GM23338 (cell line): Measurements from ENCODE around the gene NUTM1. TPM values are rescaled to one million over a fixed set of nuclear protein-coding genes. Genes with fewer than 3 reads are reported as not detected.

ENCODE experiments used
- ATAC-seq: fragments of 200-7000 bp; cut with Tn5 transposase; 3 replicates; pipeline ENCODE4 v1.9.1; 2020
- DNase-seq: peaks from one replicate; pipeline ENCODE4 v3.0.0-alpha.2; 2015; ENCODE audit warnings: low spot score
- H2AFZ ChIP-seq: fragments of 200-600 bp; sonication (generic); 2 replicates; pipeline ENCODE4 v1.8.0; 2016; ENCODE audit warnings: antibody characterized with exemption, mild to moderate bottlenecking, moderate library complexity
- H3F3A ChIP-seq: fragments of 200-600 bp; sonication (generic); replicated peaks from 2 replicates; pipeline ENCODE4 v1.8.0; 2017; ENCODE audit warnings: antibody characterized with exemption, mixed run types, low read depth
- H3K27ac ChIP-seq: fragments of 200-600 bp; sonication (generic); 2 replicates; pipeline ENCODE4 v1.6.1; 2016; ENCODE audit warnings: low read depth
- H3K27me3 ChIP-seq: fragments of 200-600 bp; sonication (generic); 2 replicates; pipeline ENCODE4 v1.8.0; 2016; ENCODE audit warnings: mild to moderate bottlenecking, mixed run types, moderate library complexity; ENCODE audit not compliant: insufficient read depth
- H3K36me3 ChIP-seq: fragments of 200-600 bp; sonication (generic); 2 replicates; pipeline ENCODE4 v1.8.0; 2016; ENCODE audit warnings: mild to moderate bottlenecking; ENCODE audit not compliant: insufficient read depth
- H3K4me1 ChIP-seq: fragments of 200-600 bp; sonication (generic); 2 replicates; pipeline ENCODE4 v1.8.0; 2016; ENCODE audit warnings: mild to moderate bottlenecking, moderate library complexity; ENCODE audit not compliant: insufficient read depth
- H3K4me2 ChIP-seq: fragments of 200-600 bp; sonication (generic); 2 replicates; pipeline ENCODE4 v1.7.1; 2017; ENCODE audit warnings: mixed run types
- H3K4me3 ChIP-seq: fragments of 200-600 bp; sonication (generic); 2 replicates; pipeline ENCODE4 v1.6.1; 2016; ENCODE audit warnings: mixed run types
- H3K79me2 ChIP-seq: fragments of 200-600 bp; sonication (generic); replicated peaks from 2 replicates; pipeline ENCODE4 v1.8.0; 2017; ENCODE audit warnings: mild to moderate bottlenecking; ENCODE audit not compliant: insufficient read depth
- H3K9me2 ChIP-seq: fragments of 200-600 bp; sonication (generic); 2 replicates; pipeline ENCODE4 v1.8.0; 2017; ENCODE audit not compliant: insufficient read depth
- H4K20me1 ChIP-seq: fragments of 200-600 bp; sonication (generic); replicated peaks from 2 replicates; pipeline ENCODE4 v1.8.0; 2017; ENCODE audit warnings: mild to moderate bottlenecking; ENCODE audit not compliant: insufficient read depth
- H3K27ac Mint-ChIP-seq: 2 replicates; pipeline ENCODE4 v1.8.0; 2020; ENCODE audit warnings: inconsistent platforms, mild to moderate bottlenecking, moderate library complexity, mixed read lengths
- H3K27me3 Mint-ChIP-seq: 3 replicates; pipeline ENCODE4 v1.8.0; 2022; ENCODE audit warnings: low read depth, mild to moderate bottlenecking, moderate library complexity, mixed read lengths, inconsistent platforms; ENCODE audit not compliant: insufficient read depth, poor library complexity
- H3K36me3 Mint-ChIP-seq: 3 replicates; pipeline ENCODE4 v1.8.0; 2021; ENCODE audit warnings: low read depth, mild to moderate bottlenecking, inconsistent platforms, moderate library complexity, mixed read lengths
- H3K4me1 Mint-ChIP-seq: 3 replicates; pipeline ENCODE4 v1.8.0; 2020; ENCODE audit warnings: mild to moderate bottlenecking, inconsistent platforms, mixed read lengths
- H3K4me3 Mint-ChIP-seq: 3 replicates; pipeline ENCODE4 v1.8.0; 2021; ENCODE audit warnings: moderate library complexity, mild to moderate bottlenecking, inconsistent platforms, mixed read lengths
- H3K9me3 Mint-ChIP-seq: 3 replicates; pipeline ENCODE4 v1.8.0; 2020; ENCODE audit warnings: moderate library complexity, mild to moderate bottlenecking, inconsistent platforms, mixed read lengths
- POLR2AphosphoS5 ChIP-seq: IDR thresholded peaks from 2 replicates; pipeline ENCODE4 v1.6.1; 2016; ENCODE audit warnings: antibody characterized with exemption, low read depth
- REST ChIP-seq: IDR thresholded peaks from one replicate; pipeline ENCODE4 v1.6.1; 2018; ENCODE audit warnings: antibody characterized with exemption; ENCODE audit not compliant: unreplicated experiment
- ZNF331 ChIP-seq: fragments of 250-450 bp; sonication (Bioruptor Pico); IDR thresholded peaks from 2 replicates; pipeline ENCODE4 v1.5.0; 2020; ENCODE audit warnings: low read depth, mild to moderate bottlenecking, moderate library complexity
- ZNF462 ChIP-seq: fragments of 250-450 bp; sonication (Bioruptor Pico); IDR thresholded peaks from 2 replicates; pipeline ENCODE4 v1.5.0; 2020; ENCODE audit warnings: mild to moderate bottlenecking, moderate library complexity
- polyA plus RNA-seq: library from polyadenylated mRNA; unstranded; fragments of >200 nt; fragmentation: Nextera tagmentation; extraction: Ambion mirVana; gene quantifications from 2 replicates; pipeline ENCODE4 v1.2.1, GENCODE V29; 2016
- total RNA-seq: library from RNA; depleted of rRNA; stranded (reverse); fragments of >200 nt; shearing (Covaris generic); gene quantifications from 2 replicates; pipeline ENCODE4 v1.2.3, GENCODE V29; 2014
- TF ChIP-seq, protein P1 (sequence below): IDR thresholded peaks from 2 replicates; pipeline ENCODE4 v1.6.1; 2016; ENCODE audit warnings: antibody characterized with exemption

NUTM1 gene
- total and polyA plus RNA-seq, 2 experiments from 2014 or later = 0.16 to 1.2 TPM

DNA sequence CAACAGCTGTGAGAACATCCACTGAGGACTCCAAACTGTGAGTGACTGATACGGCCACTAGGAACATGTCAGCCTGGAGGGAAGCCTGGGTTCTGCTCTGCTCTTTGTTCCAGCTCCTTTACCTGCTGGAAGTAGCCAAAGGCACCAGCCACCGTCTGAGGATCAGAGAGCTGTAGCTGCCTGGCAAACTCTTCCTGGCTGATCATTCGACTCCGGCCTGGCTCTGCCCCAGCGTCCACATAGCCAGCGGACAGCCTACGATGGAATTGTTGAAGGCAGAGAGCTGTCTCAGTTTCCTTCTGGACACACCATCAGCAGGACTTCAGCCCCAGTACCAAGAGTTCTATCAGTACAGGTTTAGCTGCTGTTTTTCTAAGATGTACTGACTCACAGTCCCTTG lies 18.2 kb downstream of the NUTM1 start:
- Histone ChIP-seq H3K27ac (no peak overlapping the region), H3K4me2 (no peak overlapping the region), H2AFZ (no peak overlapping the region), H3K79me2 (peaks cover 21% of the 10 kb centered on the region), H3F3A (0 out of 2 replicates have a peak, but pooled peaks cover 3% of the 10 kb centered on the region), H4K20me1 (peaks cover 20% of the 10 kb centered on the region), H3K36me3 (peaks cover 15% of the 10 kb centered on the region), H3K27me3 (no peaks in the 10 kb centered on the region), H3K4me1 (peaks cover 10% of the 10 kb centered on the region), H3K9me2 (no peaks in the 10 kb centered on the region), H3K4me3 (no peak overlapping the region)
- TF ChIP-seq ZNF331 (CRISPR knock-in tag) (no peak), POLR2AphosphoS5 (no peak), REST (no peak)
- H3K27ac Mint-ChIP-seq = no peak overlapping the region
- peaks cover 70% of the 10 kb centered on the region for H3K36me3 Mint-ChIP-seq
- peaks cover 14% of the 10 kb centered on the region for H3K27me3 Mint-ChIP-seq
- DNase-seq = no peak
- no peaks in the 10 kb centered on the region; the same call in 2 of the 3 replicates for H3K9me3 Mint-ChIP-seq
- H3K4me1 Mint-ChIP-seq = peaks cover 18% of the 10 kb centered on the region
- no peak overlapping the region for H3K4me3 Mint-ChIP-seq
- ATAC-seq = no peak

DNA sequence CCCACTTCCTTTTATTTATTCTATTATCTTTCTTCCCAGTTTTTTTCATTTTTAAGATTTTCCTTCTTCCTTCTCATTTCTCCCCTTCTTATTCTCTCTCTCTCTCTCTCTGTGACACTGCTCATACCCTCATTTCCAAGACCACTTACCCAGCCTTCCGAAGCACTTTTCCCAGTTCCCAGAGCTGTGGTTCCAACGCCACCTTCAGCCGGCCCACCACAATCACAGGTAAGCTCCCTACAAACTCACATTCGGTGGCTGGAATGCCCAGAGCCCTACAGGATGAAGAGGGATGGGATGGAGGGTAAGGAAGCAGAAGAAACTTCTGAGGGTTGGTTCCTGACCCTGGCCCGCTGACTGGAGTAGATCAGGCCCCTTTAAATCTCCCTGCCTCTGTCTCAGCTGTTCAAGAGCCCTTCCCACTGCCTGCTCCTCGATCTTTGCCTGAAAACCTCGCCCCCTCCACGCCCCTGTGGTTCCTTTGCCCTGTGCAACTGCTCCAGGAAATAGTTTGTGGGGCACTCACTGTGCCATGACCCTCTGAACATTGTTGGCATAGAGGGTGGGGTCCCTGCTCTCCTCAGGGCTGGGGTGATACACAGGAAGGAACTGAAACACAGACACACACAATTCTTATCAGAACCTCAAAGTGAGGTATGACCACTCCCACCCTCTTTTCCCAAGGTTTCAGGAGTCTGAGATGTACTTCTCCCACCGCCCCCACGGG lies 19.1 kb downstream of the NUTM1 start:
- ATAC-seq (no peak), DNase-seq (peak; percentile 18)
- Histone ChIP-seq H4K20me1 (peaks cover 20% of the 10 kb centered on the region), H3K4me3 (no peak overlapping the region), H3K79me2 (peaks cover 23% of the 10 kb centered on the region), H3F3A (0 out of 2 replicates have a peak, but pooled peaks cover 3% of the 10 kb centered on the region), H3K27ac (no peak overlapping the region), H3K27me3 (no peaks in the 10 kb centered on the region), H3K4me2 (no peak overlapping the region), H3K36me3 (peaks cover 15% of the 10 kb centered on the region), H2AFZ (no peak overlapping the region), H3K9me2 (no peaks in the 10 kb centered on the region), H3K4me1 (peaks cover 10% of the 10 kb centered on the region)
- no peaks in the 10 kb centered on the region; the same call in 2 of the 3 replicates for H3K9me3 Mint-ChIP-seq
- H3K27ac Mint-ChIP-seq = no peak overlapping the region
- no peak overlapping the region for H3K4me3 Mint-ChIP-seq
- peaks cover 15% of the 10 kb centered on the region for H3K27me3 Mint-ChIP-seq
- peaks cover 65% of the 10 kb centered on the region for H3K36me3 Mint-ChIP-seq
- H3K4me1 Mint-ChIP-seq = peaks cover 18% of the 10 kb centered on the region
- TF ChIP-seq REST = no peak
- TF ChIP-seq ZNF462 = no peak
- TF ChIP-seq, protein P1, sequence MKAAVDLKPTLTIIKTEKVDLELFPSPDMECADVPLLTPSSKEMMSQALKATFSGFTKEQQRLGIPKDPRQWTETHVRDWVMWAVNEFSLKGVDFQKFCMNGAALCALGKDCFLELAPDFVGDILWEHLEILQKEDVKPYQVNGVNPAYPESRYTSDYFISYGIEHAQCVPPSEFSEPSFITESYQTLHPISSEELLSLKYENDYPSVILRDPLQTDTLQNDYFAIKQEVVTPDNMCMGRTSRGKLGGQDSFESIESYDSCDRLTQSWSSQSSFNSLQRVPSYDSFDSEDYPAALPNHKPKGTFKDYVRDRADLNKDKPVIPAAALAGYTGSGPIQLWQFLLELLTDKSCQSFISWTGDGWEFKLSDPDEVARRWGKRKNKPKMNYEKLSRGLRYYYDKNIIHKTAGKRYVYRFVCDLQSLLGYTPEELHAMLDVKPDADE = no peak
